OCI-LY7 (cell line): ENCODE data around the gene HIGD1C.

Source experiments
- EZH2phosphoT487 ChIP-seq: fragments of 200-600 bp; sonication (generic); IDR thresholded peaks from 2 replicates; pipeline ENCODE4 v1.6.1; 2018; ENCODE audit warnings: low read depth, borderline replicate concordance, mild to moderate bottlenecking, mixed run types, antibody characterized with exemption, low read length, moderate library complexity, mixed read lengths
- TF ChIP-seq, protein P1 (sequence below): fragments of 200-600 bp; sonication (generic); conservative IDR thresholded peaks from 2 replicates; pipeline ENCODE4 v1.5.1; 2014; ENCODE audit warnings: mild to moderate bottlenecking, antibody characterized with exemption, low read length, moderate library complexity, mixed read lengths

DNA sequence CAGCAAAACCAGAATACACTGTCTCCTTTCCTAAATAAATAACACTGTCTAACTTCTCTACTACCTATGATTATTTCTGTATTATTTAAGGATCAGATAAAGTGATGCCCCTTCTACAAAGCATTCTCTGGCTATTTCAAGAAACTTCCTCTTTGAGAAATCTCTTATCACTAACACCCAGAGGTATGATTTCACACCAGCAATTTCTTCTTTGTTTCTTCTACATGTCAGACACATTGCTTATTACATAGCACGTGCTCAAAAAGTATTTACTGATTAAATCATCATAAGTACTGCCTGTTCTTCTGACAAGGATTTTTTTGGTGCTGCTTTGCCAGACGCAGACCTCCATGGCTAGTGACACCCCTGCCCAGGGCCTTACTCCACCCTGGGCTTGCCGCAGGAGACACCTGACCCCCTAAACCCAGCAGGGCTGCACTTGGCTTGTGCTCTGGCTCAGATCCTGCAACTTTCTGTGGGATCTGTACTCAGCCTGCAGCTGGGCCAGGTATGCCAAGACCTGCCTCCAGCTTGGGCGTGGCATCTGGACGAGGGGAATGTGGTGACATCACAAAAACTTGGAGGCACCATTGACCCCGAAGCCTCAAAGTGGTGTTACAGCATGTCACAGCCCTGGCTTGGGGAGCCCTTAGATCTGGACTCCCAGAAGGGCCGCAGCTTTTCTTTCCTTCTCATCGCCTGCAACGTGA lies 15.4 kb upstream of the HIGD1C start:
- TF ChIP-seq, protein P1, sequence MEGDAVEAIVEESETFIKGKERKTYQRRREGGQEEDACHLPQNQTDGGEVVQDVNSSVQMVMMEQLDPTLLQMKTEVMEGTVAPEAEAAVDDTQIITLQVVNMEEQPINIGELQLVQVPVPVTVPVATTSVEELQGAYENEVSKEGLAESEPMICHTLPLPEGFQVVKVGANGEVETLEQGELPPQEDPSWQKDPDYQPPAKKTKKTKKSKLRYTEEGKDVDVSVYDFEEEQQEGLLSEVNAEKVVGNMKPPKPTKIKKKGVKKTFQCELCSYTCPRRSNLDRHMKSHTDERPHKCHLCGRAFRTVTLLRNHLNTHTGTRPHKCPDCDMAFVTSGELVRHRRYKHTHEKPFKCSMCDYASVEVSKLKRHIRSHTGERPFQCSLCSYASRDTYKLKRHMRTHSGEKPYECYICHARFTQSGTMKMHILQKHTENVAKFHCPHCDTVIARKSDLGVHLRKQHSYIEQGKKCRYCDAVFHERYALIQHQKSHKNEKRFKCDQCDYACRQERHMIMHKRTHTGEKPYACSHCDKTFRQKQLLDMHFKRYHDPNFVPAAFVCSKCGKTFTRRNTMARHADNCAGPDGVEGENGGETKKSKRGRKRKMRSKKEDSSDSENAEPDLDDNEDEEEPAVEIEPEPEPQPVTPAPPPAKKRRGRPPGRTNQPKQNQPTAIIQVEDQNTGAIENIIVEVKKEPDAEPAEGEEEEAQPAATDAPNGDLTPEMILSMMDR = no peak
- TF ChIP-seq EZH2phosphoT487 = no peak
